Measurements from ENCODE around the gene FZD10. TPM values are rescaled to one million over a fixed set of nuclear protein-coding genes. Genes with fewer than 3 reads are reported as not detected.
A peak's percentile ranks its signal among the peaks of the same experiment; 100 is the strongest.

Gene FZD10
- total and polyA plus RNA-seq, 2 of the 13 experiments (the other 11 are each of a cell fraction or from before 2014, with no cell fraction given), result not detected

DNA sequence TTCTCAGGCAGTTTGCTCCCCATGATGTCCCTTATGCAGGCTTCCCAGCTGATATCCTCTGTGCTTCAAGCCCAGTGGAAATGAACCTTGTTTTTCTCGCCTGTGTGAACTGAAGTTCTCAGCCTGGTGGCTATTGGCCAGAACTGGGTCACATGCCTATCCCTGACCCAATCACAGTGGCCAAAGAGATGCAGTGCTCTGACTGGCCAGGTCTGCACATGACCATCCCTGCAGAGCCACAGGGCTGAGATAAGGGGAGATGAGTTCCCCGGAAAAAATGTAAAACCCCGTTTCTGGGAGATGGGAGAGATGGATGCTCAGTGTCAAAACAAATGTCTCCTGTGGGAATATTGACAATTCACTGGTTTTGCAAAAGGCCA, 34.7 kb upstream of the FZD10 start:
- 14% methylated on average over 3 of the region's 3 CpGs for WGBS (ENCODE audit: low lambda C conversion rate)
- H3K4me1 ChIP-seq (ENCODE audit: insufficient read depth, low read length), result no peaks in the 10 kb centered on the region; the same call in 1 of the 2 replicates
- TF ChIP-seq, protein P1, sequence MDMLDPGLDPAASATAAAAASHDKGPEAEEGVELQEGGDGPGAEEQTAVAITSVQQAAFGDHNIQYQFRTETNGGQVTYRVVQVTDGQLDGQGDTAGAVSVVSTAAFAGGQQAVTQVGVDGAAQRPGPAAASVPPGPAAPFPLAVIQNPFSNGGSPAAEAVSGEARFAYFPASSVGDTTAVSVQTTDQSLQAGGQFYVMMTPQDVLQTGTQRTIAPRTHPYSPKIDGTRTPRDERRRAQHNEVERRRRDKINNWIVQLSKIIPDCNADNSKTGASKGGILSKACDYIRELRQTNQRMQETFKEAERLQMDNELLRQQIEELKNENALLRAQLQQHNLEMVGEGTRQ (IDR thresholded peaks at IDR 0.05; ENCODE audit: low read depth, low read length), result 0 out of 2 replicates have a peak, but pooled peaks have one; percentile 2
- TF ChIP-seq, protein P1 (CRISPR knock-in tag; IDR thresholded peaks at IDR 0.05; ENCODE audit: borderline replicate concordance), result no peak; the same call in 1 of the 2 replicates
- no peak for TF ChIP-seq BHLHE40 (IDR thresholded peaks at IDR 0.05; ENCODE audit: low read length)
- no peak overlapping the region for H2AFZ ChIP-seq (ENCODE audit: low read length)
- no peak for ATAC-seq
- BruUV-seq (replicated peaks), result no TSS peak
- no peaks in the 10 kb centered on the region for H4K20me1 ChIP-seq (ENCODE audit: insufficient read depth, low read length)
- FAIRE-seq, result no peak
- ChIA-PET POLR2A (no interaction called here), CTCF (ENCODE audit: low intra/inter-chr PET ratio, low total read pairs) (no interaction called here)
- peaks cover 3 to 45% of the 10 kb centered on the region in 2 experiments for H3K27me3 ChIP-seq (ENCODE audit: control insufficient read depth in 1 of 2, insufficient read depth in 2 of 2, low read length in 2 of 2)
- H3K36me3 ChIP-seq (replicated peaks in 1 of 2; ENCODE audit: control insufficient read depth in 1 of 2, insufficient read depth in 2 of 2, low read length in 2 of 2), result no peaks in the 10 kb centered on the region
- DNase-seq (ENCODE audit: low spot score), result no peak
- H3K27ac ChIP-seq (ENCODE audit: extremely low read length, insufficient read depth, low read length), result no peak overlapping the region
- intact Hi-C loops (cut with micrococcal nuclease; ENCODE audit: unreplicated experiment), result no loop called here
- no peaks in the 10 kb centered on the region for H3K79me2 ChIP-seq (ENCODE audit: insufficient read depth, low read length)
- in situ Hi-C loops (cut with HindIII; ENCODE audit: extremely low pct_ligation_motif_present, low pct_unique_long_range_greater_than_20kb), result no loop called here
- H3K9ac ChIP-seq (ENCODE audit: insufficient read depth, low read depth, low read length), result no peak overlapping the region
- H3K9me3 ChIP-seq (ENCODE audit: low read length), result peaks cover 6% of the 10 kb centered on the region; the same call in 1 of the 2 replicates
- no peak overlapping the region for H3K4me3 ChIP-seq (replicated peaks in 1 of 3; ENCODE audit: insufficient read depth in 1 of 3, low read depth in 2 of 3, low read length in 3 of 3)
- no peak overlapping the region for H3K4me2 ChIP-seq (ENCODE audit: low read depth, low read length)

- intact Hi-C loops (cut with micrococcal nuclease; ENCODE audit: unreplicated experiment), result no loop called here
- DNase-seq (ENCODE audit: low spot score) (no peak), ATAC-seq (no peak; the same call in 2 of the 3 replicates), FAIRE-seq (no peak)
- H3K27me3 ChIP-seq (ENCODE audit: control insufficient read depth in 1 of 2, insufficient read depth in 2 of 2, low read length in 2 of 2), result peaks cover 3 to 47% of the 10 kb centered on the region in 2 experiments
- CTCF ChIA-PET (ENCODE audit: low intra/inter-chr PET ratio, low total read pairs), result no interaction called here
- WGBS (ENCODE audit: low lambda C conversion rate), result 19% methylated on average over 19 of the region's 21 CpGs
- H3K4me1 ChIP-seq (ENCODE audit: insufficient read depth, low read length), result no peaks in the 10 kb centered on the region; the same call in 1 of the 2 replicates
- H3K79me2 ChIP-seq (ENCODE audit: insufficient read depth, low read length), result no peaks in the 10 kb centered on the region
- H3K4me2 ChIP-seq (ENCODE audit: low read depth, low read length), result no peak overlapping the region
- no TSS peak for BruUV-seq (replicated peaks)
- H4K20me1 ChIP-seq (ENCODE audit: insufficient read depth, low read length), result no peaks in the 10 kb centered on the region
- no peak overlapping the region for H3K27ac ChIP-seq (ENCODE audit: extremely low read length, insufficient read depth, low read length)
- POLR2A ChIA-PET, result no interaction called here
- H3K9ac ChIP-seq (ENCODE audit: insufficient read depth, low read depth, low read length), result no peak overlapping the region
- in situ Hi-C loops (cut with HindIII; ENCODE audit: extremely low pct_ligation_motif_present, low pct_unique_long_range_greater_than_20kb), result no loop called here
- no peak overlapping the region for H2AFZ ChIP-seq (ENCODE audit: low read length)
- H3K36me3 ChIP-seq (replicated peaks in 1 of 2; ENCODE audit: control insufficient read depth in 1 of 2, insufficient read depth in 2 of 2, low read length in 2 of 2), result no peaks in the 10 kb centered on the region
- no peak overlapping the region for H3K4me3 ChIP-seq (replicated peaks in 1 of 3; ENCODE audit: insufficient read depth in 1 of 3, low read depth in 2 of 3, low read length in 3 of 3)
- peaks cover 6% of the 10 kb centered on the region; the same call in 1 of the 2 replicates for H3K9me3 ChIP-seq (ENCODE audit: low read length)
- TF ChIP-seq PRDM4 (CRISPR knock-in tag; IDR thresholded peaks at IDR 0.05; ENCODE audit: borderline replicate concordance) (no peak), SYNCRIP (IDR thresholded peaks at IDR 0.05; ENCODE audit: insufficient read depth, low read depth, low read length) (no peak), ZNF841 (CRISPR knock-in tag; IDR thresholded peaks at IDR 0.05; ENCODE audit: borderline replicate concordance) (no peak), ZBTB7B (CRISPR knock-in tag; IDR thresholded peaks at IDR 0.05) (no peak), MXI1 (IDR thresholded peaks at IDR 0.05; ENCODE audit: borderline replicate concordance, low read depth, low read length) (no peak), SRSF4 (IDR thresholded peaks at IDR 0.05; ENCODE audit: low read depth, low read length, poor library complexity, severe bottlenecking) (no peak)
Measured at GRCh38 chr12:130127912-130128789, 34.1 kb upstream of the FZD10 start.

Data from HepG2 (cell line).